GM10847 (cell line): ENCODE results near the gene ZNF587.
A peak's percentile ranks its signal among the peaks of the same experiment; 100 is the strongest.

ENCODE experiments used
- POLR2A ChIP-seq: IDR thresholded peaks from 2 replicates; pipeline ENCODE4 v1.6.1; 2011; ENCODE audit not compliant: insufficient read length; ENCODE audit errors: extremely low read depth

Gene ZNF587

GRCh38 chr19:57820599-57820998 lies 29.1 kb upstream of the ZNF587 start:
- no peak for TF ChIP-seq POLR2A

DNA sequence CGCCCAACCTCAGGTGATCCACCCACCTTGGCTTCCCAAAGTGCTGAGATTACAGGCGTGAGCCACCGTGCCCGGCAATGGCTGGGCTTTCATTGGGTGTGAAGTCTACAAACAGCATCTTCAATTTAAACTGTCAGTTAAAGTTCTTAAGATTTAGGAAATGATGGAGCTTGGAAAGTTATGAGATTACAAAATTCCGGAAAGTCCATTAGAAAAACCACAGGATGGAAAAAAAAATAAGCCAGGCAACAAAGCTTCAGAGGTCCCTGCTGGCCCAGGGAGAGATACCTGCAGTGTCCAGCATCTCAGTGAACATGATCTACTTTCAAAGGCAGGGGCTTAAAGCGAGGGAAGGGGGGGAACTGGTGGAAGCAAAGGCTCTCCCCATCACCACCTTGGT lies 24.1 kb upstream of the ZNF587 start:
- TF ChIP-seq POLR2A: no peak

- no peak for TF ChIP-seq POLR2A
These were observed 20.3 kb upstream of the ZNF587 start for GRCh38 chr19:57829316-57829715.

DNA sequence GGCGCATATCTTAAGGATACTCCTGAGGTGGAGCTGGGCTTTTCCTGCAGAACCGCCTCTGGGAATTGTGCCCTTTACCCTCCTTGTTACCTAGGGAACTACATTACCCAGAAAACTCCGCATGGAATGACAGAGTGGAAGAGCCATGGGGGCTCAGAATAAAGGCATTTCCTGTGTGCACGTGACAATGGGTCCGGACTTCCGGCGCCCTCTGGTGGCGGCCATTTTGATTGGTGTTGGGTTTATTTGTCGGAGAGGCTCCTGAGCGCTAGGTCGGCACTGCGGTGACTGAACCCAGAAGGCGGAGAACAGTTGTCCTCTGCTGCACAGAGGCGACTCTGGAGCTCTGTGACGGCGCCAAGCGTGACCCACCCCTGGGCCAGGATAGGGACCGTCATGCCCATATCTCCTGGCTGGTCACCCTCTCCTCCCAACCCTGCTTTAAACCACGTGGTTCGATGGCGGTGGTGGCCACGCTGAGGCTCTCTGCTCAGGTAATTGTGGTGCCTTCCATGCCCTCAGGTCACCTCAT lies 19.5 kb upstream of the ZNF587 start, which contains the start of gene ZNF587B:
Gene ZNF587B, plus strand, starts transcription at position 229 of the 532 bp plus-strand sequence. Its CDS starts 230 bp downstream, at position 459.
- TF ChIP-seq POLR2A: no peak

DNA sequence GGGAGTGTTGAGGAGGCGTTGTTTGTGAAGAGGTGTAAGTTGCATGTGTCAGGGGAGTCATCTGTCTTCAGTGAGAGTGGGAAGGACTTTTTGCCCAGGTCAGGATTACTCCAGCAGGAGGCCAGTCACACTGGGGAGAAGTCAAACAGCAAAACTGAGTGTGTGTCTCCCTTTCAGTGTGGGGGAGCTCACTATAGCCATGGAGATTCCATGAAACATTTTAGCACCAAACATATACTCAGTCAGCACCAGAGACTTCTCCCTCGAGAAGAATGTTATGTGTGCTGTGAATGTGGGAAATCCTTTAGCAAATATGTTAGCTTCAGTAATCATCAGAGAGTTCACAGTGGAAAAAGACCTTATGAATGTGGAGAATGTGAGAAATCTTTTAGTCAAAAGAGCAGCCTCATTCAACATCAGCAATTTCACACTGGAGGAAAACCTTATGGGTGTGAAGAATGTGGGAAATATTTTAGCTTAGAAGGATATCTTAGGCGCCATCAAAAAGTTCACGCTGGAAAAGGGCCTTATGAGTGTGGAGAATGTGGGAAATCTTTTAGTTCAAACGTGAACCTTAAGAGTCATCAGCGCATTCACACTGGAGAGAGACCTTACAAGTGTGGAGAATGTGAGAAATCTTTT lies 8.4 kb upstream of the ZNF587 start:
- TF ChIP-seq POLR2A: no peak

DNA sequence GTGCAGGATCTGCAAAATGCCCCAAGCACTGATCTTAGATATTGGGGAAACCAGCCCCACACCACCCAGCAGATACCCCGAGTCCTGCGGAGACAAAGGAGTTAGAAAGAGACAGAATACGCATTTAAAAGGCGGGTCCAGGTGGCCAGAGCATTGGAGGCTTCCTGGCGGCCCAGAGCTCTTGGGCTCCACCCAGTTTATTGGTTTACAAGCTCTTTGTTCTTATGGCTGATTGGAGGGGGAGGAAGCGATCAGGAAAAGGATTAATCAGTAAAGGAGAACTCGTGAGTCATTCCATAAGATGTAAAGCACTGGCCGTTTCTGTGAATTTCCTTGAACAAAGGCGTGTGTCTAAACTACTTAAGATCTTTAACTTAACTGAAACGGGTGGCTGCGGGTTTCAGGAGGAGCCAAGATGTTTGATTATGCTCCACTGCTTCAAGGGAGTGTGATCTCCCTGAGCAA lies 926 bp downstream of the ZNF587 start:
- TF ChIP-seq POLR2A: no peak

GRCh38 chr19:57867868-57868492 lies 18.3 kb downstream of the ZNF587 start:
- no peak for TF ChIP-seq POLR2A

DNA sequence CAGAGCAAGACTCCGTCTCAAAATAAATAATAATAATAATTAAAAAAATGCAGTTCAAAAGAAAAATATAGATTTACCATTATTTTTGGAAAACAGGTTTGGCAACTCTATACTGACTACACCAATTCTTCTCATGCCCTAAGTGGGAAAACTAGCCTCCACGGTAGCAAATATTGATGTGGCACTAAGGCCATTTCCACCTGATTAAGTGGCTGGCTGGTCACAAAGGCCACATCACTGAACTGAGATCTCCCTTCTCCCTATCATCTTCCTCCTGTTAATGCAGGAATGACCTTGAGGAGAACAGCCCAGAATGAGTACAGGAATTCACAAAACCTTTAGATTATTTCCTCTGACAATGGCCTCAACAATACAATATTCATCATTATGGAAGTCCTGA lies 20.6 kb downstream of the ZNF587 start:
- TF ChIP-seq POLR2A: no peak

DNA sequence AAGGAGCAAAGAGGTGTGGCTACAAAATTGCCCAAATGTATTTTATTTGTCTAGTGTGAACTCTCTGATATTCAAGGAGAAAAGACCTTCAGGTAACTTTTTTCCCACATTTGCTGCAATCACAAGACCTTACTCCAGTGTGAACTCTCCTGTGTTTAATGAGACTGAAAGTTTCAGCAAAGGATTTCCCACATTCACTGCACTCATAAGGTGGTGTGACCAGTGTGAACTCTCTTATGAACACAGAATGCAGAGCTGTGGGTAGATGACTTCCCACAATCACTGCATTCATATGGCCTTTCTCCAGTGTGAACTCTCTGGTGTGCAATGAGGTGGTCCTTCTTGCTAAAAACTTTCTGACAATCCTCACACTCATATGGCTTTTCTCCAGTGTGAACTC lies 22.8 kb downstream of the ZNF587 start:
- TF ChIP-seq POLR2A: no peak

DNA sequence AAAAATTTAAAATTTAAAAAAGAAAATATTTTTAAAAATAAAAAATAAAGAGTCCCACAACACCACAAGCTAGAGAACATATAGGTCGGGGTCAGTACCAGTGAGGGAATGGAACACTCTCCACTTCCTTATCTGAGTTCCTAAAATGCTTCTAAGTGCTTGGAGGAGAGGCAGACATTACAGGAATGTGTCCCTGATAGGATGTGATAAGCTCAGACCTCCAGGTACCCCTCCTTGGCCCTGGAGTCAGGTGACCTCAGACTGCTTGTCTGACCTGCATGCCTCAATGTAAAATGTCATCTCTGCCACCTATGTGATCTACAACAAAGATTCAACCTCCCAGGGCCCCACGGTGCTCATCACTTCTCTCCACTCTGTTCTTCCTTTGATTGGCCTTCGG lies 36.4 kb downstream of the ZNF587 start:
- TF ChIP-seq POLR2A: no peak

DNA sequence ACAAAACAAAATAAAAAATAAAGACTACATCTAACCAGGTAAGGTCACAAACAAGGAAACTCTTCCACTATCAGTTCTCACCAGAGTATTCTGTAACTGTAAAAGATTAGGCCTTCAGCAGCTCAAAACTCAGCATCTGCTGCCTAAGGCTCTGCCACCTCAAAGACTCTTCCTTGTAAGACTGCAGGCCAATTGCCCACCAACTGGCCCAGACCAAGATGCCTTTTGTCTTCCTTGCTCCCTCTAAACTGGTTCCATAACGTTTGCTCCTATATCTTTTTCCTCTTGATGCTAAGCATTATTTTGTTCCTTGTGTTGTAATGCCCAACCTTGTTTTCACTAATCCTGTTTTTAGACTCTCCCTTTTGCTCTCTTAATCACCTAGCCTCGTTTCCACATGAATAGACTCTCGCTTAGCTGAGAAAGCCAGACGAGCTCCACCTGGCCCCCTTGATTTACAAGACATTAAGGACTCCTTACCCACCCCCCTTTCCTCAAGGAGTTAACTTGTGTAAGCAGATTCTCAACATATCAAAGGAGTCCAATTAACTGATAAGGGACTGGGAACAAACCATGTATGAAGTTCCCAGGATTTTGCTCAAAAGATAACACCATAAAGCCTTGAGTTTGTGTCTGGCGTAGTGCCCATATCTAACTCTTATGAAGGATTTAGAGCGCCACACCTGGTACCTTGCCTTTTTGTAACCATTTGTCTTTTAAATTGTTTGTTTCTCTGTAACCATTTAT lies 37.7 kb downstream of the ZNF587 start:
- no peak for TF ChIP-seq POLR2A

GRCh38 chr19:57888107-57888559 lies 38.5 kb downstream of the ZNF587 start:
- no peak for TF ChIP-seq POLR2A

DNA sequence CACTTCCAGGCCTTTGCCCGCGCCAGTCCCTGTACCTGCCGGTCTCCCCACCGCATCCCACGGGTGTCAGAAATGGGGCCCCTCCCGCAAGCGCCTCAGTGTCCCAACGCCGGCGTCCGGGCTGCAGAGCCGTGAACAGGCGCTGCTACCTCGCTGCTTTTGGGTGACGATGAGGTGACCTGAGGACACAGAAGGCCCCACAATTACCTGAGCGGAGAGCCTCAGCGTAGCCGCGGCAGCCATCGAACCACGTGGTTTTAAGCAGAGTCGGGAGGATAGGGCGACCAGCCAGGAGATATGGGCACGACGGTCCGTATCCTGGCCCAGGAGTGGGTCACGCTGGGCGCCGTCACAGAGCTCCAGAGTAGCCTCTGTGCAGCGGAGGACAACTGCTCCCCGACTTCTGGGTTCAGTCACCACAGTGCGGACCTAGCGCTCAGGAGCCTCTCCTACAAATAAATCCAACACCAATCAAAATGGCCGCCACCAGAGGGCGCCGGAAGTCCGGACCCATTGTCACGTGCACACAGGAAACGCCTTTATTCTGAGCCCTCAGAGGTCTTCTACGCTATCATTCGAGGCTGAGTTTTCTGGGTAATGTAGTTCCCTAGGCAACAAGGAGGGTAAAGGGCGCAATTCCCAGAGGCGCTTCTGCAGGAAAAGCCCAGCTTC lies 39.0 kb downstream of the ZNF587 start, which contains the start of gene ZNF814:
Gene ZNF814, minus strand, starts transcription at position 478 of the 672 bp plus-strand sequence. Its CDS starts 235 bp downstream, at position 243.
- peak; percentile 39 for TF ChIP-seq POLR2A

- TF ChIP-seq POLR2A: no peak
These were observed 50.7 kb downstream of the ZNF587 start for GRCh38 chr19:57900311-57900710.

GRCh38 chr19:57903618-57904184 lies 54.0 kb downstream of the ZNF587 start:
- TF ChIP-seq POLR2A: no peak
